D341Med (cell line): ENCODE measurements around the gene CUX1.
"Not testable (repeated sequence)": the region's sequence is repeated elsewhere in the genome, so short reads cannot be mapped to it uniquely, and the experiment has no call there.

Source experiments
- DNase-seq: peaks from one replicate; pipeline ENCODE4 v3.0.0; 2012; ENCODE audit warnings: low spot score

The CUX1 gene

GRCh38 chr7:101853684-101854083 is 36.3 kb downstream of the CUX1 start:
- no peak for DNase-seq

GRCh38 chr7:101854084-101854865 is 36.8 kb downstream of the CUX1 start:
- DNase-seq: no peak

GRCh38 chr7:101856473-101857357 is 39.3 kb downstream of the CUX1 start:
- no peak for DNase-seq

- no peak for DNase-seq
Observed at GRCh38 chr7:101857358-101857811, 40.0 kb downstream of the CUX1 start.

GRCh38 chr7:101858437-101859385 is 41.3 kb downstream of the CUX1 start:
- no peak for DNase-seq

- no peak for DNase-seq
Observed at GRCh38 chr7:101859411-101860106, 42.1 kb downstream of the CUX1 start.

GRCh38 chr7:101860316-101861217 is 43.1 kb downstream of the CUX1 start:
- DNase-seq: no peak

GRCh38 chr7:101861218-101861775 is 43.9 kb downstream of the CUX1 start:
- DNase-seq: no peak

- no peak for DNase-seq
Observed at GRCh38 chr7:101862280-101863220, 45.1 kb downstream of the CUX1 start.

- DNase-seq: no peak
Observed at GRCh38 chr7:101863598-101863997, 46.2 kb downstream of the CUX1 start.

GRCh38 chr7:101864039-101864438 is 46.6 kb downstream of the CUX1 start:
- no peak for DNase-seq

GRCh38 chr7:101865031-101865430 is 47.6 kb downstream of the CUX1 start:
- no peak for DNase-seq

- no peak for DNase-seq
Observed at GRCh38 chr7:101865455-101865854, 48.0 kb downstream of the CUX1 start.

GRCh38 chr7:101866328-101866727 is 48.9 kb downstream of the CUX1 start:
- DNase-seq: no peak

GRCh38 chr7:101867265-101867664 is 49.8 kb downstream of the CUX1 start:
- DNase-seq: no peak

- DNase-seq: not testable (repeated sequence)
Observed at GRCh38 chr7:101867681-101868080, 50.3 kb downstream of the CUX1 start.

GRCh38 chr7:101868191-101868950 is 50.9 kb downstream of the CUX1 start:
- no peak for DNase-seq
